HG03565 (cell line): ENCODE results near the gene RAB4B.
"Not testable (repeated sequence)": the region's sequence is repeated elsewhere in the genome, so short reads cannot be mapped to it uniquely, and the experiment has no call there.

Source experiments
- ATAC-seq: cut with Tn5 transposase; IDR thresholded peaks from one replicate; pipeline ENCODE4 v1.9.1; 2021; ENCODE audit warnings: mild to moderate bottlenecking, moderate library complexity; ENCODE audit not compliant: unreplicated experiment

RAB4B gene

GRCh38 chr19:40778706-40779284, 748 bp downstream of the RAB4B start:
- ATAC-seq, result no peak

- ATAC-seq, result no peak
These were observed 2.5 kb downstream of the RAB4B start for GRCh38 chr19:40780582-40780981.

- ATAC-seq, result no peak
These were observed 3.1 kb downstream of the RAB4B start for GRCh38 chr19:40781140-40781539.

- no peak for ATAC-seq
These were observed 5.7 kb downstream of the RAB4B start for GRCh38 chr19:40783711-40784110.

- ATAC-seq, result not testable (repeated sequence)
These were observed 6.1 kb downstream of the RAB4B start for GRCh38 chr19:40784146-40784545.

- ATAC-seq, result no peak
These were observed 7.5 kb downstream of the RAB4B start for GRCh38 chr19:40785526-40785925.

GRCh38 chr19:40786060-40787037, 8.3 kb downstream of the RAB4B start:
- no peak for ATAC-seq

- no peak for ATAC-seq
These were observed 13.3 kb downstream of the RAB4B start for GRCh38 chr19:40791349-40791748.

- ATAC-seq, result no peak
These were observed 13.9 kb downstream of the RAB4B start for GRCh38 chr19:40791996-40792395.

GRCh38 chr19:40797166-40797962, 19.3 kb downstream of the RAB4B start:
- no peak for ATAC-seq

GRCh38 chr19:40797963-40798682, 20.1 kb downstream of the RAB4B start:
- no peak for ATAC-seq

GRCh38 chr19:40798683-40799557, 20.9 kb downstream of the RAB4B start, which contains the start of gene EGLN2:
EGLN2 (plus strand) TSS chr19:40799191; CDS start chr19:40800573, 1,382 bp downstream.
- peak; percentile 72 for ATAC-seq

GRCh38 chr19:40799558-40800338, 21.7 kb downstream of the RAB4B start:
- ATAC-seq, result no peak

GRCh38 chr19:40800339-40800996, 22.4 kb downstream of the RAB4B start:
- ATAC-seq, result no peak

- no peak for ATAC-seq
These were observed 22.9 kb downstream of the RAB4B start for GRCh38 chr19:40800997-40801377.

- no peak for ATAC-seq
These were observed 23.6 kb downstream of the RAB4B start for GRCh38 chr19:40801426-40802299.
